Brain microvascular endothelial cell (primary cell): ENCODE measurements around the gene QRFP.
A peak's percentile ranks its signal among the peaks of the same experiment; 100 is the strongest.

ENCODE experiments used
- DNase-seq: peaks from one replicate; pipeline ENCODE4 v3.0.0-alpha.2; 2020
- H3K27ac ChIP-seq: fragments of 250-450 bp; sonication (Bioruptor Pico); 2 replicates; pipeline ENCODE4 v1.5.1; 2020; ENCODE audit warnings: mild to moderate bottlenecking, moderate library complexity
- H3K27me3 ChIP-seq: fragments of 250-450 bp; sonication (Bioruptor Pico); replicated peaks from 2 replicates; pipeline ENCODE4 v1.5.1; 2020; ENCODE audit warnings: mild to moderate bottlenecking
- H3K36me3 ChIP-seq: fragments of 250-450 bp; sonication (Bioruptor Pico); replicated peaks from 2 replicates; pipeline ENCODE4 v1.5.1; 2020; ENCODE audit warnings: mild to moderate bottlenecking
- H3K4me3 ChIP-seq: 2 replicates; pipeline ENCODE4 v1.5.1; 2011; ENCODE audit warnings: low read depth, mild to moderate bottlenecking, control low read depth, low read length, moderate library complexity
- in situ Hi-C: cut with HindIII; loops from 2 replicates; pipeline ENCODE4 v1.10.0; 2017; ENCODE audit warnings: low sequenced_read_pairs, low pct_ligation_motif_present
- TF ChIP-seq, protein P1 (sequence below): IDR thresholded peaks from 2 replicates; pipeline ENCODE4 v1.5.1; 2011; ENCODE audit warnings: low read depth, mild to moderate bottlenecking, moderate library complexity, low read length, control low read depth, inconsistent platforms; ENCODE audit errors: missing control alignments

The QRFP gene

DNA sequence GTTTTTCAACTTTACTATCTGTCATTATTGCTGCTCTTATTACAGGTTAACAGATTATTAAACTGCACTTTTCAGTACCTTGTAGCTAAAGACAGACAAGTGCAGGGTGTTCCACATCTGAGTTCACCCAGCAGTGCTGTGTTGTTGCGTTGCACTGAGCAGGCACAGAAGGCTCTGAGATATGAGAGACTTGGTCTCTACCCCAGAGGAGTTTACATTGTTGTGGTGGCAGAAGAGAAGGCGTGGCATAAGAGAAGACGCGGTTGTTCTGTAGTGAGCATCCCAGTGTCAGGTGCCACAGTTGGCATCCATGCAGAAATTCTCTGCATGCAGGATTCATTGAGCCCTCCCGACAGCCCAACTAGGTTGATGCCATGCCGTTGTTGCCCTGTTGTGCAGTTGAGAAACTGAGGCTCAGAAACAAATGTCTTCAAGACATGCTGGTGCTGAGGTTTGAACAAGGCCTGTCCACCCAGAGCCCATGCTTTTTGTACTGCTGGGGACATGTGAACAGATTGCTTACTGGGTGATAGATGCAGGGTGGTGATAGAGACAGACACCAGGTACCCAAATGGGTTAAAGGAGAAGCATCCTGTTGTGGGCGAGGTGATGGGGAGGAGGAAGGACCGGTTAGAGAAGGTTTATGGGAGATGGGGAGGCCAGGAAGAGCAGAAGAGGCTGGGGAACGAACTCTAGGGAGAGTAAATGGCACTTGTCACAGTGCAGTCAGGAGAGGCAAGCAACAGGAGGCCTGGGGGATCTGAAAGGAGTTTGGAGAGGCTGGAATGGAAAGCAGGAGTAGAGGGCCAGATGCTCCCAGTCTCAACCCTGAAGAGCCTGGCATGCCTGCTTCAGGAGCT lies 53.3 kb downstream of the QRFP start:
- in situ Hi-C loops: no loop called here
- Histone ChIP-seq H3K36me3 (peaks cover 2% of the 10 kb centered on the region), H3K4me3 (no peak overlapping the region), H3K27me3 (no peaks in the 10 kb centered on the region), H3K27ac (peak overlapping the region; percentile 97)
- no peak for DNase-seq
- TF ChIP-seq, protein P1, sequence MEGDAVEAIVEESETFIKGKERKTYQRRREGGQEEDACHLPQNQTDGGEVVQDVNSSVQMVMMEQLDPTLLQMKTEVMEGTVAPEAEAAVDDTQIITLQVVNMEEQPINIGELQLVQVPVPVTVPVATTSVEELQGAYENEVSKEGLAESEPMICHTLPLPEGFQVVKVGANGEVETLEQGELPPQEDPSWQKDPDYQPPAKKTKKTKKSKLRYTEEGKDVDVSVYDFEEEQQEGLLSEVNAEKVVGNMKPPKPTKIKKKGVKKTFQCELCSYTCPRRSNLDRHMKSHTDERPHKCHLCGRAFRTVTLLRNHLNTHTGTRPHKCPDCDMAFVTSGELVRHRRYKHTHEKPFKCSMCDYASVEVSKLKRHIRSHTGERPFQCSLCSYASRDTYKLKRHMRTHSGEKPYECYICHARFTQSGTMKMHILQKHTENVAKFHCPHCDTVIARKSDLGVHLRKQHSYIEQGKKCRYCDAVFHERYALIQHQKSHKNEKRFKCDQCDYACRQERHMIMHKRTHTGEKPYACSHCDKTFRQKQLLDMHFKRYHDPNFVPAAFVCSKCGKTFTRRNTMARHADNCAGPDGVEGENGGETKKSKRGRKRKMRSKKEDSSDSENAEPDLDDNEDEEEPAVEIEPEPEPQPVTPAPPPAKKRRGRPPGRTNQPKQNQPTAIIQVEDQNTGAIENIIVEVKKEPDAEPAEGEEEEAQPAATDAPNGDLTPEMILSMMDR: no peak
